ENCODE results near the gene GOLPH3. TPM values are rescaled to one million over a fixed set of nuclear protein-coding genes. Genes with fewer than 3 reads are reported as not detected.

GOLPH3 gene
- polyA plus RNA-seq, 1 donor from 2014 or later, result 75.8 TPM

DNA sequence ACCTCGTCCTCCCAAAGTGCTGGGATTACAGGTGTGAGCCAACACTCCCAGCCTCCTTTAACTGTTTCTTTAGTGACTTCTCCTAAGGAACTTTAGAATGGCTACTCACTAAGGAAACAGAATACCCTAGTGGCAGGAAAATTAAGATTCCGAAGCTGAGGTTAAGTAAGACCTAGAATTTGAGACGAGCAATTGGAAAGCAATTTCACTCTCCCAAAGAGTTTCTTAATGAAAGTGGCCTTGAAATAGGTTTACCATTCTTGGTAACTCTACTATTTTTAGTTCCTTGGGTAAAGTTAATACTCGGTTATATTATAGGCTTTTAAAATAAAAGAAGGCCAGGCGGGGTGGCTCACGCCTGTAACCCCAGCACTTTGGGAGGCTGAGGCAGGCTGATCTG lies 22.9 kb upstream of the GOLPH3 start:
- Histone ChIP-seq H3K79me2 (replicated peaks; ENCODE audit: insufficient read depth, low read length) (no peaks in the 10 kb centered on the region), H3F3A (ENCODE audit: insufficient read depth, low read length, poor library complexity, severe bottlenecking) (no peaks in the 10 kb centered on the region), H3K9me3 (ENCODE audit: low read length) (no peaks in the 10 kb centered on the region), H3K9ac (ENCODE audit: low read length) (no peak overlapping the region), H3K27me3 (ENCODE audit: insufficient read depth, low read depth, low read length) (no peaks in the 10 kb centered on the region), H3K36me3 (ENCODE audit: insufficient read depth, low read length) (no peaks in the 10 kb centered on the region), H3K4me3 (ENCODE audit: low read length) (no peak overlapping the region), H4K20me1 (ENCODE audit: insufficient read depth) (no peaks in the 10 kb centered on the region), H3K4me2 (ENCODE audit: low read length) (no peak overlapping the region), H2AFZ (ENCODE audit: low read depth, low read length) (no peak overlapping the region), H3K27ac (ENCODE audit: low read length) (no peak overlapping the region), H3K9me2 (ENCODE audit: insufficient read depth, low read length) (no peaks in the 10 kb centered on the region)
- TF ChIP-seq POLR2AphosphoS5 (IDR thresholded peaks at IDR 0.05) (no peak), SMC3 (conservative IDR thresholded peaks at IDR 0.05; ENCODE audit: poor library complexity) (no peak), MXI1 (conservative IDR thresholded peaks at IDR 0.05; ENCODE audit: poor library complexity, severe bottlenecking) (no peak), RAD21 (conservative IDR thresholded peaks at IDR 0.05) (no peak), EP300 (conservative IDR thresholded peaks at IDR 0.05; ENCODE audit: poor library complexity, severe bottlenecking) (no peak), TAF1 (IDR thresholded peaks at IDR 0.05; ENCODE audit: low read depth) (no peak), EZH2 (IDR thresholded peaks at IDR 0.05; ENCODE audit: borderline replicate concordance, insufficient read depth, low read length, poor library complexity, severe bottlenecking) (no peak)
- TF ChIP-seq, protein P1, sequence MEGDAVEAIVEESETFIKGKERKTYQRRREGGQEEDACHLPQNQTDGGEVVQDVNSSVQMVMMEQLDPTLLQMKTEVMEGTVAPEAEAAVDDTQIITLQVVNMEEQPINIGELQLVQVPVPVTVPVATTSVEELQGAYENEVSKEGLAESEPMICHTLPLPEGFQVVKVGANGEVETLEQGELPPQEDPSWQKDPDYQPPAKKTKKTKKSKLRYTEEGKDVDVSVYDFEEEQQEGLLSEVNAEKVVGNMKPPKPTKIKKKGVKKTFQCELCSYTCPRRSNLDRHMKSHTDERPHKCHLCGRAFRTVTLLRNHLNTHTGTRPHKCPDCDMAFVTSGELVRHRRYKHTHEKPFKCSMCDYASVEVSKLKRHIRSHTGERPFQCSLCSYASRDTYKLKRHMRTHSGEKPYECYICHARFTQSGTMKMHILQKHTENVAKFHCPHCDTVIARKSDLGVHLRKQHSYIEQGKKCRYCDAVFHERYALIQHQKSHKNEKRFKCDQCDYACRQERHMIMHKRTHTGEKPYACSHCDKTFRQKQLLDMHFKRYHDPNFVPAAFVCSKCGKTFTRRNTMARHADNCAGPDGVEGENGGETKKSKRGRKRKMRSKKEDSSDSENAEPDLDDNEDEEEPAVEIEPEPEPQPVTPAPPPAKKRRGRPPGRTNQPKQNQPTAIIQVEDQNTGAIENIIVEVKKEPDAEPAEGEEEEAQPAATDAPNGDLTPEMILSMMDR (IDR thresholded peaks at IDR 0.05; ENCODE audit: poor library complexity, severe bottlenecking), result no peak
- TF ChIP-seq, protein P2, sequence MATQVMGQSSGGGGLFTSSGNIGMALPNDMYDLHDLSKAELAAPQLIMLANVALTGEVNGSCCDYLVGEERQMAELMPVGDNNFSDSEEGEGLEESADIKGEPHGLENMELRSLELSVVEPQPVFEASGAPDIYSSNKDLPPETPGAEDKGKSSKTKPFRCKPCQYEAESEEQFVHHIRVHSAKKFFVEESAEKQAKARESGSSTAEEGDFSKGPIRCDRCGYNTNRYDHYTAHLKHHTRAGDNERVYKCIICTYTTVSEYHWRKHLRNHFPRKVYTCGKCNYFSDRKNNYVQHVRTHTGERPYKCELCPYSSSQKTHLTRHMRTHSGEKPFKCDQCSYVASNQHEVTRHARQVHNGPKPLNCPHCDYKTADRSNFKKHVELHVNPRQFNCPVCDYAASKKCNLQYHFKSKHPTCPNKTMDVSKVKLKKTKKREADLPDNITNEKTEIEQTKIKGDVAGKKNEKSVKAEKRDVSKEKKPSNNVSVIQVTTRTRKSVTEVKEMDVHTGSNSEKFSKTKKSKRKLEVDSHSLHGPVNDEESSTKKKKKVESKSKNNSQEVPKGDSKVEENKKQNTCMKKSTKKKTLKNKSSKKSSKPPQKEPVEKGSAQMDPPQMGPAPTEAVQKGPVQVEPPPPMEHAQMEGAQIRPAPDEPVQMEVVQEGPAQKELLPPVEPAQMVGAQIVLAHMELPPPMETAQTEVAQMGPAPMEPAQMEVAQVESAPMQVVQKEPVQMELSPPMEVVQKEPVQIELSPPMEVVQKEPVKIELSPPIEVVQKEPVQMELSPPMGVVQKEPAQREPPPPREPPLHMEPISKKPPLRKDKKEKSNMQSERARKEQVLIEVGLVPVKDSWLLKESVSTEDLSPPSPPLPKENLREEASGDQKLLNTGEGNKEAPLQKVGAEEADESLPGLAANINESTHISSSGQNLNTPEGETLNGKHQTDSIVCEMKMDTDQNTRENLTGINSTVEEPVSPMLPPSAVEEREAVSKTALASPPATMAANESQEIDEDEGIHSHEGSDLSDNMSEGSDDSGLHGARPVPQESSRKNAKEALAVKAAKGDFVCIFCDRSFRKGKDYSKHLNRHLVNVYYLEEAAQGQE (IDR thresholded peaks at IDR 0.05; ENCODE audit: borderline replicate concordance), result no peak

DNA sequence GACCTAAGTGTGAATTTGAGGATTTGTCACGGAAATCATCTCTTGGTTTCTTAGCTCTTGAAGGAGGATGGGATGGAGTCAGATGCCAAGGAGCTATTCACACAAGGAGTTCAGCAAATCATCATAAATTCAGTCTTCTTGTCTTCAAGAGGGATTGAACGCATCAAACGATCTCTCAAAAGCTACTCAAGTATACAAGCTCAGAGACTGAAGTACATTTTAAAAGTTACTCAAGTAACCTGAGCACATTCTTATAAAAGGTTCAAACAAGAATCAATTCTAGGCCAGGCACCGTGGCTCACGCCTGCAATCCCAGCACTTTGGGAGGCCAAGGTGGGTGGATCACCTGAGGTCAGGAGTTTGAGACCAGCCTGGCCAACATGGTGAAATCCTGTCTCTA lies 21.1 kb upstream of the GOLPH3 start:
- Histone ChIP-seq H3K9me2 (ENCODE audit: insufficient read depth, low read length) (no peaks in the 10 kb centered on the region), H3K9ac (ENCODE audit: low read length) (no peak overlapping the region)

More for the DNA sequence above, 21.1 kb upstream of the GOLPH3 start:
- Histone ChIP-seq H3K4me2 (ENCODE audit: low read length) (no peak overlapping the region), H3K9me3 (ENCODE audit: low read length) (no peaks in the 10 kb centered on the region), H3K27ac (ENCODE audit: low read length) (no peak overlapping the region), H3F3A (ENCODE audit: insufficient read depth, low read length, poor library complexity, severe bottlenecking) (no peaks in the 10 kb centered on the region), H3K79me2 (replicated peaks; ENCODE audit: insufficient read depth, low read length) (no peaks in the 10 kb centered on the region), H3K36me3 (ENCODE audit: insufficient read depth, low read length) (no peaks in the 10 kb centered on the region), H4K20me1 (ENCODE audit: insufficient read depth) (no peaks in the 10 kb centered on the region), H3K4me3 (ENCODE audit: low read length) (no peak overlapping the region), H2AFZ (ENCODE audit: low read depth, low read length) (no peak overlapping the region), H3K27me3 (ENCODE audit: insufficient read depth, low read depth, low read length) (no peaks in the 10 kb centered on the region)
- TF ChIP-seq EP300 (conservative IDR thresholded peaks at IDR 0.05; ENCODE audit: poor library complexity, severe bottlenecking), result no peak
- no peak for TF ChIP-seq EZH2 (IDR thresholded peaks at IDR 0.05; ENCODE audit: borderline replicate concordance, insufficient read depth, low read length, poor library complexity, severe bottlenecking)
- TF ChIP-seq TAF1 (IDR thresholded peaks at IDR 0.05; ENCODE audit: low read depth), result no peak
- no peak for TF ChIP-seq SMC3 (conservative IDR thresholded peaks at IDR 0.05; ENCODE audit: poor library complexity)
- TF ChIP-seq POLR2AphosphoS5 (IDR thresholded peaks at IDR 0.05), result no peak
- no peak for TF ChIP-seq RAD21 (conservative IDR thresholded peaks at IDR 0.05)
- TF ChIP-seq, protein P2 (IDR thresholded peaks at IDR 0.05; ENCODE audit: borderline replicate concordance), result no peak
- TF ChIP-seq, protein P1 (IDR thresholded peaks at IDR 0.05; ENCODE audit: poor library complexity, severe bottlenecking), result no peak
- TF ChIP-seq MXI1 (conservative IDR thresholded peaks at IDR 0.05; ENCODE audit: poor library complexity, severe bottlenecking), result no peak

Measured in neural cell (in vitro differentiated cells).